Motor neuron (in vitro differentiated cells): Measurements from ENCODE around the gene HAND2. TPM values are rescaled to one million over a fixed set of nuclear protein-coding genes. Genes with fewer than 3 reads are reported as not detected.

Experiments used
- ATAC-seq, 8 experiments: fragments of 200-7000 bp; cut with Tn5 transposase; replicated peaks in 6 of 8; 2 replicates each; pipeline ENCODE4 v1.8.0; 2021; ENCODE audit warnings: mild to moderate bottlenecking in 8 of 8, moderate library complexity in 8 of 8
- H3K27ac ChIP-seq, 2 donors: fragments of 250-450 bp; sonication (Bioruptor Pico); 2 replicates each; pipeline ENCODE4 v1.9.0; 2021; ENCODE audit warnings: antibody characterized with exemption in 2 of 2, mild to moderate bottlenecking in 2 of 2, moderate library complexity in 1 of 2
- H3K4me1 ChIP-seq, 2 donors: fragments of 250-450 bp; sonication (Bioruptor Pico); replicated peaks in 1 of 2; 2 replicates each; pipeline ENCODE4 v1.6.1; 2021; ENCODE audit warnings: antibody characterized with exemption in 2 of 2, mild to moderate bottlenecking in 2 of 2, moderate library complexity in 1 of 2
- H3K4me3 ChIP-seq, 5 donors: fragments of 250-450 bp; sonication (Bioruptor Pico); 2 replicates each; pipeline ENCODE4 v1.9.0; 2021; ENCODE audit warnings: antibody characterized with exemption in 5 of 5, mild to moderate bottlenecking in 5 of 5, moderate library complexity in 4 of 5
- WGBS, 10 experiments: fragments of 450-650 bp; shearing (Covaris generic); methylation state at CpG; one replicate each; pipeline ENCODE4 v1.0.0; 2022; 5-methylcytosine and 5-hydroxymethylcytosine counted together
- in situ Hi-C, 9 experiments: fragments of 400-800 bp; cut with MboI; loops; one replicate each; pipeline ENCODE4 v1.15.0; 2021; ENCODE audit warnings: low sequenced_read_pairs in 9 of 9, low pct_unique_long_range_greater_than_20kb in 2 of 9; ENCODE audit not compliant: unreplicated experiment in 9 of 9
- total RNA-seq, 8 experiments: library from RNA; unstranded; fragments of 300-600 nt; gene quantifications; 2 replicates each; pipeline versions ENCODE4 v1.2.3 to v1.2.4, GENCODE V29; 2022

Gene HAND2
- total RNA-seq, 8 experiments from 2014 or later, result 0.05 to 11.4 (median 0.64) TPM

DNA sequence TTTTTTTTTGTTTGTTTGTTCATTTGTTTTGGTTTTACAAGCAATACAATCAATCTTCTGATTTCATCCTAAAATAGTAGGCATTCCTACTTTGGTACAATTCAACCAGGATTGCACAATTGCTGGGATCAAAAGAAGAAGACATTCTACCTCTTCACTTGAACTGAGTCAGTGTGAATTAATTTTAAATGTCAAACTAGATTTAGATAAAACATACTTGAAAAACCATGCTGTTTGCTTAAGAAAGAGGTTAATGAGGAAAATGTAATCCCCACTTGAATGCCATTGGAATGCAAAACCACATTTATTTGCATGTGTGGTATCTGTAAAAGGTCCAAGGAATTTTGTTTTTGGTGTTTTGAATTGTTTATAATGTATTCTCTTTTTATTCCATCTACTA lies 40.5 kb downstream of the HAND2 start:
- H3K27ac ChIP-seq, result no peak overlapping the region
- H3K4me3 ChIP-seq, result no peak overlapping the region
- no peaks in the 10 kb centered on the region for H3K4me1 ChIP-seq
- in situ Hi-C loops, result no loop called here
- ATAC-seq, result peak in 1 of 8 experiments; percentile 2

DNA sequence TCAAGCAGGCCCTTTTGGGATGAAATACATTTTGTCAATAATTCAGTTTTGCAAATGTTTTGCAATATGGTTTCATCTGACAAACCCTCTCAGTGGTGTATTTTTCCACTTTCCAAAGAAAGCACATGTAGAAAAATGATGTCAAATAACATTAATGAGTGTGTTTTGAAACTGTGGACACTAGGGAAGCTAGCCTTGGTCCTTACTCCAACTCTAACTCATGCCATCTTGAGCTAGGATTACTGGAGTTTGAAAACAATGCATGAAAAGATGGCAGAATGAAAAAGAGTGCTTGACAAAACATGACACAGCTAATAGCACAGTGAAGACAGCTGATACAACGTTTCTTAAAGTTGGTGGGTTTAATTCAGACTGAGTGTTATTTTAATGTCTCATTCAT lies 41.4 kb downstream of the HAND2 start:
- in situ Hi-C loops, result no loop called here
- H3K27ac ChIP-seq, result no peak overlapping the region
- H3K4me1 ChIP-seq, result no peaks in the 10 kb centered on the region
- ATAC-seq, result no peak
- 9 to 83% (median 45%) methylated on average over 1 of the region's 1 CpG; no CpG with 5 or more reads in 2 of the 10 experiments for WGBS, 10 experiments
- no peak overlapping the region for H3K4me3 ChIP-seq

DNA sequence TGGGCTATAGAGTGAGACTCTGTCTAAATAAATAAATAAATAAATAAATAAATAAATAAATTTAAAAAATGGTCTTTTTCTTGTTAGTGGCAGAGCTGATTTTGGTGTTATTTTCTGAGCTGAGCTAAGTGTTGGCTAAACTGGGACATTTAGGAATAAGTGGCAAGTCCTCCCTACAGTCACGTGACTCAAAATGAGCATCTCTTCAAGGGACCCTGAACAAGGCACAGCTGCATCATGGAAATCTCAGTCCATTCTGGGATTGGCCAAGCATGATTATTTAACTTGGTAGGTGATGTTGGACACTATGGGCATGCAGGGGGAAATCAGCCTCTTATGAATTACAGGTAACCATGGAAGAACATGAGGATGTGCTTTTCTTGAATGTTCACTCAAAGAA lies 42.0 kb downstream of the HAND2 start:
- WGBS, 10 experiments, result 80 to 100% (median 90%) methylated on average over 1 of the region's 1 CpG; no CpG with 5 or more reads in 6 of the 10 experiments
- in situ Hi-C loops, result no loop called here
- no peaks in the 10 kb centered on the region for H3K4me1 ChIP-seq
- no peak overlapping the region for H3K4me3 ChIP-seq
- no peak overlapping the region for H3K27ac ChIP-seq
- ATAC-seq, result no peak

DNA sequence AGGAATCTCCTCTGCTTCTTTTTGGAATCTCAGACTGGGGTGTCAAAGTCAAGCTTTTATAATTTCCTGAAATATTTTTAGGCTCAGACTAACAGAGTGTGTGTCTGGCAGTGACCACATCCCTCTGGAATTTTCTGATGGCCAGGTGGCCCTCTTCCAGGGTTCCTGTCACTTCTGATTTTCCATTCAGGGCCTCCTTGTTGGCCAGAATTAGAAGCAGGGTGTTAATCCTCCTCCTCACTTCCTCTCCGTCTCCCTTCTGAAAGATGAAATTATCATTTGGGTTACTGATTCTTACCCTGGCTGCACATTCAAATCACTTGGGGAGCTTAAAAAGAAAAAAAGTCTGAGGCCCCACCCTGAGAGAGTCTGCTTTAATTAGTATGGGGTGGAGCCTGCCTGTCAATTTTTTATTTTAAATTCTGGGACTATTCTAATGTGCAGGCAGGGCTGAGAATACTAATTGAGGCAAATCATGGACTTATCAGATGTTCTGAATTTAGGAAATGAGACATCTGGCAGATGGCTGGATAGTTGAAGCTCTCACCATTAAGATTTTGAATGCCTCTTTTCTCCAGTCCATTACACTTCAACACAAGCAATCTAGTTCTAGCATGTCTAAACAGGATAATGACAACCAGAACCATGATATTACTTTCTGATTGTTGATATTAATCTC lies 43.2 kb downstream of the HAND2 start:
- peak in 3 of 8 experiments; percentile 55 to 87 (median 76) for ATAC-seq
- in situ Hi-C loops, result no loop called here
- Histone ChIP-seq H3K27ac (no peak overlapping the region), H3K4me3 (no peak overlapping the region), H3K4me1 (no peaks in the 10 kb centered on the region)
- 0 to 100% (median 63%) methylated on average over 1 of the region's 1 CpG; no CpG with 5 or more reads in 3 of the 10 experiments for WGBS, 10 experiments

DNA sequence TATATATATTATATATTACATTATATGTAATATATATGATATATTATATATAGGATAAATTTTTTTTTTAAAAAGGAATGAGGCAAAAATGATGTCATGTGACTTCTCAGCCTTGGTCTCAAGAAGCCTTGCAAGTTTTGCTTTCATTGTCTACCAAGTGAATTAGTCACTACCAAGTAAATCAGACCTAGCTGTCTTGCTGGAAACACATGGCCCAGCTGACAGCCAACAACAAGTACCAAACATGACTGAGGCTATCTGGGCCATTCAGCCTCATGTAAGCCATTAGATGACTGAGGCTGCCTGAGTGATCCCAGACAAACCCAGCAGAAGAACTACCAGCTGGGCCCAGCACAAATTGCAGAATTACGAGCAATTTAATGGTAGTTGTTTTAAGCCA lies 44.9 kb downstream of the HAND2 start:
- in situ Hi-C loops, result no loop called here
- no peak for ATAC-seq
- WGBS, 10 experiments, result 40 to 100% (median 100%) methylated on average over 1 of the region's 1 CpG; no CpG with 5 or more reads in 6 of the 10 experiments

DNA sequence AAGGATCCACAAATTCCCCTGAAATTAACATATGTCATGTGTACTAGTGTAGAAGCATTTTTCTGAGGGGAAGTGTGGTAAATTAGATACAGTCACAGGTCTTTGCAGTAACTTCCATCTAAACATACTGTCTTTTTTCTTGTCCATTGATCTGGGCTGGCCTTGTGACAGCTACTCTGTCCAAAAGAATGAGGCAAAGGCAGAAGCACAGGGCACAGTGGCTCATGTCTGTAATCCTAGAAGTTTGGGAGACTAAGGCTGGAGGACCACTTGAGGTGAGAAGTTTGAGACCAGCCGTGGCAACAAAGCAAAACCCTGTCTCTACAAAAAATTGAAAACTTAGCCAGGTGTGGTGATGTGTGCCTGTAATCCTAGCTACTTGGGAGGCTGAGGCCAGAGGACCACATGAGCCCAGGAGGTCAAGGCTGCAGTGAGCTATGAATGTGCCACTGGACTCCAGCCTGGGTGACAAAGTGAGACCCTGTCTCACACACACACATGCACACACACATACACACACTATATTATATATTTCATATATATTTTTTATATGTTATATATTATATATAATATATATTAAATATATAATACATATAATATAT lies 47.6 kb downstream of the HAND2 start:
- no peak for ATAC-seq
- in situ Hi-C loops, result no loop called here

More for the DNA sequence above, 44.9 kb downstream of the HAND2 start:
- H3K27ac ChIP-seq, result no peak overlapping the region
- no peak overlapping the region for H3K4me3 ChIP-seq
- no peaks in the 10 kb centered on the region for H3K4me1 ChIP-seq

DNA sequence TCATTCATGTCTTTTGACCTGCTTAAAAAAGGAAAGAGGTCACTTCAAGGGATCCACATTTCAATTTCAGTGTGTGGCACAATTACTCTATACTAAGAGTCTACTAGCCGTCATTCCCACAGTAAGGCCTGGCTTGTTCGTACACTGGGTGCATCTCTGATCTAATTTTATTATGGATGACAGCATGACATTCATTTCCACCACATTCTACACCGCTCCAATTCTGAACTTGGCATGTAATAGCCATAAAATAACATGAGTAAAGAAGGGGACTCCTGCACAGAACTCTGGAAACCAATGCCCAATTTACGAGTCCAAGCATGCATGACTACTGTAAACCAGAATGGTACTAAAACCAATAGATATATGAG lies 51.1 kb downstream of the HAND2 start:
- Histone ChIP-seq H3K4me1 (no peaks in the 10 kb centered on the region), H3K27ac (no peak overlapping the region), H3K4me3 (no peak overlapping the region)
- no peak for ATAC-seq
- WGBS, 10 experiments, result 40 to 96% (median 80%) methylated on average over 1 to 4 of the region's 4 CpGs; no CpG with 5 or more reads in 2 of the 10 experiments
- in situ Hi-C loops, result no loop called here

More for the DNA sequence above, 47.6 kb downstream of the HAND2 start:
- Histone ChIP-seq H3K4me3 (no peak overlapping the region), H3K4me1 (no peaks in the 10 kb centered on the region), H3K27ac (no peak overlapping the region)
- WGBS, 10 experiments, result 83 to 100% (median 100%) methylated on average over 1 of the region's 1 CpG; no CpG with 5 or more reads in 7 of the 10 experiments

DNA sequence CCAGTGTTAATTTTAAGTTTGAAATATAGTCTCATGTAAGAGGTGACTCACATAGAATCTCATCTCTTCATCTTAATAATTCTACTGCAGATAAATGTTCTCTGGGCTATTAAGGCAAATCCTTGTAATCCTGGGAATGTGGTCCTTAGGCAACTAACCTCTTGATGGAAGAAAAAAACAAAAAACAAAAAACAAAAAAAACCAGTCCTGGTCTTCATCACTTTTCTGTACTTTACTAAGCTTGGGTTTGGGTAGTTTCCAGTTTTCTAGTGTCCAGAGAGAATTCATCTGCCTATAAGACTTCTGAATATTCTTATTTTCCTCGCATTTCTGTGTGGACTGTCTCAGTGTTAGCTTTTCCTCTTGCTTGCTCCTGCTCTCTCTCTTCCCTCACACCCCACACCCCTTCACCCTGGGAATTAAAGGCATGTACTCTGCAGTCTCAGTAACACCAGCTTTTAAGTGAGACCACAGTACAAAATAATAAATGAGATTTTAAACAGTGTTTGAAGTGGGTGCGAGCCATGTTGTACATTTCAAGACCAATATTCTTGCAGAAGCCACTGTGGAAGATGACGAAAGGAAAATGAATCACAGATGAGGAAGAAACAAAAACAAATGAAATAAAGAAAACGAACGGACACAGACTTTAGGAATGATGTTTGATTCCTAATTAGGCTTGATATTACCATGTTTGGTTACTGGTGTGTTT lies 51.7 kb downstream of the HAND2 start:
- ATAC-seq, result peak in 2 of 8 experiments; percentile 37 to 43
- H3K27ac ChIP-seq, result no peak overlapping the region
- H3K4me1 ChIP-seq, result no peaks in the 10 kb centered on the region
- 11 to 100% (median 89%) methylated on average over 1 to 5 of the region's 5 CpGs for whole genome bisulfite sequencing, 10 experiments
- no peak overlapping the region for H3K4me3 ChIP-seq
- in situ Hi-C loops, result no loop called here

DNA sequence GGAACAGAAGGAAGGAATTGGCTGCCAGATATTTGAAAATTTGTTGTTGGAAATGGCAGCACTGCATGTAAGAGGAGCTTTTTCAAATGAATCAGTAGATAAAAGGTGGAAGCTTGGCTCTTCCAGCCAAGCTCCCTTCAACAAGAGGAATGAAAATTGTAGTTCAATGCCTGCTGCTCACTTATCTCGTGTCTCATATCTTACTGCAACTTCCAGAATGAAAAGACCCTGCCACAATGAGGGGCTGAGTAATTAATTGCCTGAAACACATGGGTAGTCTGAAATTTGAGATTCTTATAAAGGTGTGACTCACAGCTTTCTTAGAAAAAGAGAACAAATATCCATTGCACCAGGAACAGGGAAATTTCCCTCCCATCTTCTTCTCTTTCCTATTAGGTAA lies 53.0 kb downstream of the HAND2 start:
- Histone ChIP-seq H3K4me1 (no peaks in the 10 kb centered on the region), H3K27ac (no peak overlapping the region), H3K4me3 (no peak overlapping the region)
- no peak for ATAC-seq
- in situ Hi-C loops, result no loop called here
- 60 to 100% (median 70%) methylated on average over 1 of the region's 1 CpG; no CpG with 5 or more reads in 7 of the 10 experiments for WGBS, 10 experiments

Other genes starting within 250 kb of the HAND2 start
- gene HMGB2, start 195.9 kb downstream of the HAND2 start, total RNA-seq, result 100 to 1,000 TPM in 7 of 8 experiments, 1 to 10 TPM in 1; 6.0 to 572 (median 265) TPM
- gene SAP30, start 159.3 kb downstream of the HAND2 start, total RNA-seq, result 10 to 100 TPM in 7 of 8 experiments, 1 to 10 TPM in 1; 6.5 to 34.9 (median 18.4) TPM
- gene SCRG1, start 131.1 kb downstream of the HAND2 start, total RNA-seq, result 10 to 100 TPM in 1 of 8 experiments, 1 to 10 TPM in 4, under 1 TPM in 3; 0.36 to 28.1 (median 3.0) TPM